Thyroid gland (tissue), 4 donors: ENCODE measurements around the gene CD1D. TPM values are rescaled to one million over a fixed set of nuclear protein-coding genes. Genes with fewer than 3 reads are reported as not detected.
A peak's percentile ranks its signal among the peaks of the same experiment; 100 is the strongest.

Experiments
- DNase-seq, 2 donors: peaks; one replicate each; pipeline ENCODE4 v3.0.0-alpha.2; 2019
- H3K27ac ChIP-seq, 3 donors: fragments of 200-600 bp; sonication (generic); 1 replicate in 2 of 3; 2 replicates in 1 of 3; pipeline ENCODE4 v1.5.1; 2016 to 2019; ENCODE audit warnings: mild to moderate bottlenecking in 1 of 3, moderate library complexity in 1 of 3
- H3K27me3 ChIP-seq: fragments of 200-600 bp; sonication (generic); one replicate; pipeline ENCODE4 v1.5.1; 2019
- H3K36me3 ChIP-seq, 2 donors: fragments of 200-600 bp; sonication (generic); one replicate each; pipeline ENCODE4 v1.5.1; 2016 to 2019
- H3K4me1 ChIP-seq, 2 donors: fragments of 200-600 bp; sonication (generic); one replicate each; pipeline ENCODE4 v1.5.1; 2017 to 2019
- H3K4me3 ChIP-seq, 3 donors: fragments of 200-600 bp; sonication (generic); replicated peaks in 1 of 3; 1 replicate in 2 of 3; 2 replicates in 1 of 3; pipeline ENCODE4 v1.5.1; 2016; ENCODE audit warnings: mild to moderate bottlenecking in 1 of 3
- H3K9me3 ChIP-seq: fragments of 200-600 bp; sonication (generic); one replicate; pipeline ENCODE4 v1.5.1; 2017
- CTCF ChIP-seq, 6 experiments: fragments of 200-600 bp in 3 of 6; fragments of 450-650 bp in 3 of 6; sonication (generic) in 3 of 6; IDR thresholded peaks; one replicate each; pipeline ENCODE4 v1.5.1; 2016 to 2019; ENCODE audit warnings: antibody characterized with exemption in 6 of 6, mild to moderate bottlenecking in 2 of 6, inconsistent platforms in 1 of 6, moderate library complexity in 1 of 6
- POLR2A ChIP-seq, 2 donors: fragments of 450-650 bp; IDR thresholded peaks; one replicate each; pipeline ENCODE4 v1.6.1; 2017; ENCODE audit warnings: antibody characterized with exemption in 2 of 2, mild to moderate bottlenecking in 2 of 2, moderate library complexity in 1 of 2
- WGBS, 2 donors: methylation state at CpG; one replicate each; pipeline ENCODE4 v1.1.5; 2017; 5-methylcytosine and 5-hydroxymethylcytosine counted together
- intact Hi-C: fragments of 100-400 bp; cut with DNase I; formaldehyde crosslinking; loops from one replicate; pipeline ENCODE4 v1.15.1; 2023
- total RNA-seq, 4 donors: library from RNA; depleted of rRNA; stranded (reverse); fragments of >200 nt; gene quantifications; one replicate each; pipeline ENCODE4 v1.2.3, GENCODE V29; 2016

The CD1D gene
- total RNA-seq, 4 donors from 2014 or later: 0.45 to 2.8 (median 1.7) TPM

GRCh38 chr1:158196461-158196860 is 15.8 kb downstream of the CD1D start:
- DNase-seq: no peak
- no peaks in the 10 kb centered on the region for H3K4me1 ChIP-seq
- H3K27me3 ChIP-seq: no peaks in the 10 kb centered on the region
- no peak for TF ChIP-seq POLR2A (IDR thresholded peaks at IDR 0.05)
- no peak overlapping the region for H3K27ac ChIP-seq
- no peaks in the 10 kb centered on the region for H3K9me3 ChIP-seq
- intact Hi-C loops: no loop called here
- no peak overlapping the region for H3K4me3 ChIP-seq
- H3K36me3 ChIP-seq: no peaks in the 10 kb centered on the region

- TF ChIP-seq CTCF (IDR thresholded peaks at IDR 0.05) (no peak), POLR2A (IDR thresholded peaks at IDR 0.05) (no peak)
- no peaks in the 10 kb centered on the region for H3K4me1 ChIP-seq
- no peaks in the 10 kb centered on the region for H3K9me3 ChIP-seq
- intact Hi-C loops: loop anchor here (10.0 kb wide), 1 partner anchor 875 kb away; the partner anchor contains the start of gene AIM2
- no peak overlapping the region for H3K4me3 ChIP-seq
- 57 to 60% methylated on average over 5 of the region's 5 CpGs for WGBS, 2 donors
- H3K36me3 ChIP-seq: no peaks in the 10 kb centered on the region
- no peaks in the 10 kb centered on the region for H3K27me3 ChIP-seq
- H3K27ac ChIP-seq: no peak overlapping the region
- no peak for DNase-seq
These were observed 19.2 kb downstream of the CD1D start for GRCh38 chr1:158199849-158200248.

GRCh38 chr1:158200527-158200926 is 19.8 kb downstream of the CD1D start:
- intact Hi-C loops: loop anchor here (10.0 kb wide), 1 partner anchor 874 kb away; the partner anchor contains the start of gene AIM2
- Histone ChIP-seq H3K4me3 (no peak overlapping the region), H3K36me3 (no peaks in the 10 kb centered on the region), H3K9me3 (no peaks in the 10 kb centered on the region), H3K27me3 (no peaks in the 10 kb centered on the region), H3K27ac (no peak overlapping the region), H3K4me1 (no peaks in the 10 kb centered on the region)
- no peak for TF ChIP-seq CTCF (IDR thresholded peaks at IDR 0.05)
- no peak for TF ChIP-seq POLR2A (IDR thresholded peaks at IDR 0.05)
- no peak for DNase-seq
- 85 to 92% methylated on average over 1 of the region's 1 CpG for WGBS, 2 donors

- intact Hi-C loops: loop anchor here (10.0 kb wide), 1 partner anchor 871 kb away; the partner anchor contains the start of gene AIM2
These were observed 23.2 kb downstream of the CD1D start for GRCh38 chr1:158203693-158204457.

GRCh38 chr1:158204458-158204827 is 23.7 kb downstream of the CD1D start:
- no peaks in the 10 kb centered on the region for H3K4me1 ChIP-seq
- intact Hi-C loops: loop anchor here (10.0 kb wide), 1 partner anchor 870 kb away; the partner anchor contains the start of gene AIM2

More at GRCh38 chr1:158203693-158204457, 23.2 kb downstream of the CD1D start:
- Histone ChIP-seq H3K4me3 (no peak overlapping the region), H3K9me3 (no peaks in the 10 kb centered on the region), H3K27me3 (no peaks in the 10 kb centered on the region), H3K4me1 (no peaks in the 10 kb centered on the region), H3K27ac (no peak overlapping the region), H3K36me3 (no peaks in the 10 kb centered on the region)
- WGBS, 2 donors: 21% methylated on average over 7 of the region's 7 CpGs
- DNase-seq: no peak
- peak; percentile 18 to 80 (median 61) for TF ChIP-seq CTCF (IDR thresholded peaks at IDR 0.05)
- no peak for TF ChIP-seq POLR2A (IDR thresholded peaks at IDR 0.05)

More at GRCh38 chr1:158204458-158204827, 23.7 kb downstream of the CD1D start:
- DNase-seq: no peak
- Histone ChIP-seq H3K9me3 (no peaks in the 10 kb centered on the region), H3K36me3 (no peaks in the 10 kb centered on the region), H3K27me3 (no peaks in the 10 kb centered on the region), H3K27ac (no peak overlapping the region), H3K4me3 (no peak overlapping the region)
- 60 to 63% methylated on average over 5 of the region's 5 CpGs for WGBS, 2 donors
- no peak for TF ChIP-seq POLR2A (IDR thresholded peaks at IDR 0.05)
- no peak for TF ChIP-seq CTCF (IDR thresholded peaks at IDR 0.05)
